Natural killer cell (primary cell): ENCODE data around the gene ODR4. TPM values are rescaled to one million over a fixed set of nuclear protein-coding genes. Genes with fewer than 3 reads are reported as not detected.
A peak's percentile ranks its signal among the peaks of the same experiment; 100 is the strongest.

ENCODE experiments used
- ATAC-seq, 3 donors: fragments of 150-1000 bp in 2 of 3; fragments of 200-7000 bp in 1 of 3; cut with Tn5 transposase; 1 replicate in 1 of 3; 2 replicates in 2 of 3; pipeline ENCODE4 v1.10.0; 2021; ENCODE audit warnings: mild to moderate bottlenecking in 2 of 3, moderate library complexity in 2 of 3
- DNase-seq, 2 donors: peaks; one replicate each; pipeline versions ENCODE4 v3.0.0 to v3.0.0-alpha.2; 2013 to 2021; ENCODE audit warnings: mixed read lengths in 1 of 2
- H3K27ac ChIP-seq: one replicate; pipeline ENCODE4 v1.5.1; 2013; ENCODE audit warnings: mild to moderate bottlenecking, low read length
- H3K27me3 ChIP-seq: one replicate; pipeline ENCODE4 v1.6.1; 2013; ENCODE audit warnings: low read length; ENCODE audit not compliant: control insufficient read depth, insufficient read depth
- H3K36me3 ChIP-seq: one replicate; pipeline ENCODE4 v1.6.1; 2013; ENCODE audit warnings: low read length; ENCODE audit not compliant: control insufficient read depth, insufficient read depth
- H3K4me1 ChIP-seq: one replicate; pipeline ENCODE4 v1.6.1; 2013; ENCODE audit warnings: low read length; ENCODE audit not compliant: control insufficient read depth, insufficient read depth
- H3K4me3 ChIP-seq: one replicate; pipeline ENCODE4 v1.5.1; 2013; ENCODE audit warnings: low read length
- H3K9me3 ChIP-seq: one replicate; pipeline ENCODE4 v1.6.1; 2013; ENCODE audit warnings: low read length; ENCODE audit not compliant: control insufficient read depth, insufficient read depth
- H3K27ac Mint-ChIP-seq, 2 donors: one replicate each; pipeline ENCODE4 v1.8.0; 2022; ENCODE audit warnings: mild to moderate bottlenecking in 2 of 2, mixed read lengths in 2 of 2, moderate library complexity in 1 of 2
- H3K27me3 Mint-ChIP-seq, 2 donors: one replicate each; pipeline ENCODE4 v1.8.0; 2022; ENCODE audit warnings: low read depth in 2 of 2, mixed read lengths in 2 of 2
- H3K36me3 Mint-ChIP-seq: one replicate; pipeline ENCODE4 v1.8.0; 2022; ENCODE audit warnings: mixed read lengths
- H3K4me1 Mint-ChIP-seq, 2 donors: one replicate each; pipeline ENCODE4 v1.8.0; 2022; ENCODE audit warnings: mixed read lengths in 2 of 2
- H3K4me3 Mint-ChIP-seq: one replicate; pipeline ENCODE4 v1.8.0; 2022; ENCODE audit warnings: mild to moderate bottlenecking, moderate library complexity, mixed read lengths
- H3K9me3 Mint-ChIP-seq, 2 donors: one replicate each; pipeline ENCODE4 v1.8.0; 2022; ENCODE audit warnings: mixed read lengths in 2 of 2
- WGBS: methylation state at CpG from one replicate; pipeline ENCODE4 v1.1.7; 2013; ENCODE audit warnings: missing lambda C conversion rate; ENCODE audit not compliant: insufficient coverage; 5-methylcytosine and 5-hydroxymethylcytosine counted together
- intact Hi-C: fragments of 100-400 bp; cut with micrococcal nuclease; formaldehyde crosslinking; loops from one replicate; pipeline ENCODE4 v1.14.2; 2022
- total RNA-seq, 4 donors: library from RNA; stranded (reverse); fragments of 120-200 nt in 1 of 4; gene quantifications; one replicate each; pipeline versions ENCODE4 v1.2.3 to v1.2.4, GENCODE V29; 2013 to 2022
- TF ChIP-seq, protein P1 (sequence below): fragments of 200-600 bp; IDR thresholded peaks from one replicate; pipeline ENCODE4 v1.8.0; 2022; ENCODE audit warnings: antibody characterized with exemption

Gene ODR4
- total RNA-seq, 3 donors from 2014 or later (not counting 1 experiment from before 2014, with no cell fraction given) = 20.3 to 24.4 (median 21.0) TPM

DNA sequence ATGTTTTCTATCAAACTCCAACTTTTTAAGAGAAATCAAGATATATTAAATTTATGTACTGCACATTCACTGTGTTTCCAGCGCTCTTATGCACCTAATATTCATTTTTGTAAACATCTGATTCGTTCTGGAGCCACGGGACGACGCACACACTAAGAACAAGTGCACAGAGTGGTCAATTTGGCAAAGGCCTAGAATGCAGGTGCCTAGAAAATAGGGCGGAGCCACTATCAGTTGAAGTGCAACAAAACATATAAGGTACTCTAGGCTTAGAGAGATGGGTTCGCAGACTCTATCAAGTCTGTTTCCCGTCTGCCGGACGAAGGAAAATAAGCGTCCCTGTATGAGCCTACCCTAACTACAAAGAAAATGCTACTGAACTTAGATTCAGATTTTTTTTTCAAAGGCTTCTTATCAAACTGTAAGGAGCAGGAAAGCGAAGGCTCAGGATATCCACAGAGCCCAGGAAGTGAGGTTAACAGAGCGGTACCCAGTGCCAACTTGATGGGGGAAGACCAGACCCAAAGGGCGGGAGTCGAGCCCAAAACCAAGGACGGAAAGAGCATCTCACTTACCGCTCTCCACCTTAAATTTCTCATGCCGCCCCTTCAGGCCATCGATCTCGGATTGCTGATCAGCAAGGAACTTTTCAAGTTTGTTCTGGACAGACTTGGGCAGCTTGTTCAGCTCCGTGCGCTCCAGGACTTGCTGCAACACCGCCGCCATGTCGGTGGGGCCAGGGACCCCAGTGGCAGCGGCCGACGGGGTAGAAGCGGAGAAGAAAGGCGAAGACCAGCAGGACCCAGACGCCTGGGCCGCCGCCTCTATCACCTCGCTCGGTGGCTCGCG lies 1.1 kb upstream of the ODR4 start:
- H3K4me3 ChIP-seq = peak overlapping the region; percentile 94
- Mint-ChIP-seq H3K4me3 (peak overlapping the region; percentile 91), H3K27me3 (no peaks in the 10 kb centered on the region), H3K27ac (peak overlapping the region; percentile 90), H3K4me1 (peaks cover 33 to 37% of the 10 kb centered on the region in 2 donors), H3K9me3 (no peaks in the 10 kb centered on the region), H3K36me3 (peaks cover 12% of the 10 kb centered on the region)
- peak overlapping the region; percentile 94 for H3K27ac ChIP-seq
- peaks cover 10% of the 10 kb centered on the region for H3K4me1 ChIP-seq
- no peaks in the 10 kb centered on the region for H3K27me3 ChIP-seq
- peak; percentile 2 to 10 (median 4) for ATAC-seq
- TF ChIP-seq, protein P1, sequence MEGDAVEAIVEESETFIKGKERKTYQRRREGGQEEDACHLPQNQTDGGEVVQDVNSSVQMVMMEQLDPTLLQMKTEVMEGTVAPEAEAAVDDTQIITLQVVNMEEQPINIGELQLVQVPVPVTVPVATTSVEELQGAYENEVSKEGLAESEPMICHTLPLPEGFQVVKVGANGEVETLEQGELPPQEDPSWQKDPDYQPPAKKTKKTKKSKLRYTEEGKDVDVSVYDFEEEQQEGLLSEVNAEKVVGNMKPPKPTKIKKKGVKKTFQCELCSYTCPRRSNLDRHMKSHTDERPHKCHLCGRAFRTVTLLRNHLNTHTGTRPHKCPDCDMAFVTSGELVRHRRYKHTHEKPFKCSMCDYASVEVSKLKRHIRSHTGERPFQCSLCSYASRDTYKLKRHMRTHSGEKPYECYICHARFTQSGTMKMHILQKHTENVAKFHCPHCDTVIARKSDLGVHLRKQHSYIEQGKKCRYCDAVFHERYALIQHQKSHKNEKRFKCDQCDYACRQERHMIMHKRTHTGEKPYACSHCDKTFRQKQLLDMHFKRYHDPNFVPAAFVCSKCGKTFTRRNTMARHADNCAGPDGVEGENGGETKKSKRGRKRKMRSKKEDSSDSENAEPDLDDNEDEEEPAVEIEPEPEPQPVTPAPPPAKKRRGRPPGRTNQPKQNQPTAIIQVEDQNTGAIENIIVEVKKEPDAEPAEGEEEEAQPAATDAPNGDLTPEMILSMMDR = no peak
- intact Hi-C loops = loop anchor here (10.0 kb wide), 2 partner anchors 1060 to 1990 kb away; partner anchors contain the start of genes C1orf21 and IVNS1ABP
- H3K36me3 ChIP-seq = peaks cover 28% of the 10 kb centered on the region
- DNase-seq = peak; percentile 16 to 69
- no peaks in the 10 kb centered on the region for H3K9me3 ChIP-seq
- 0% methylated on average over 37 of the region's 37 CpGs for WGBS

DNA sequence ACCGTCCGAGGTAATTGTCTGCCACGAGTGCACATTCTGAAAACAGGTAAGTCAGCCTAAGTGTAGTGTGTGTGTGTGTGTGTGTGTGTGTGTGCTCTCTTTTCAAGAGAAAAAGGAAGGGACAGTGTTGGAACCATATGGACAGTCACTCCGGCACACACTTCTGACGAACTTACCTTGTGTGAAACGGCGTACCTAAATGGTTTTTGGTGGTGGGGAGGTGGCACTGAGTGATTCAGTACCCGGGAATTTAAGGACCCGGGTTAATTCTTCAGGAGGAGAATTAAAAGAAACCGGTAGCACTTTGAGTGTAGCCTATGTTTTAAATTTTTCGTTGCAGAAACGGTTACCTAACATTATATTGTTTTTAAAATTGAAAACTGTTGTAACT lies 286 bp downstream of the ODR4 start:
- peak overlapping the region; percentile 94 for H3K4me3 ChIP-seq
- peaks cover 30 to 37% of the 10 kb centered on the region in 2 donors for H3K4me1 Mint-ChIP-seq
- no peaks in the 10 kb centered on the region for H3K9me3 Mint-ChIP-seq
- no peaks in the 10 kb centered on the region for H3K27me3 ChIP-seq
- DNase-seq = no peak
- no peaks in the 10 kb centered on the region for H3K27me3 Mint-ChIP-seq
- peaks cover 2% of the 10 kb centered on the region for H3K36me3 Mint-ChIP-seq
- H3K27ac Mint-ChIP-seq = peak overlapping the region; percentile 90
- intact Hi-C loops = loop anchor here (10.0 kb wide), 2 partner anchors 1061 to 1991 kb away; partner anchors contain the start of genes C1orf21 and IVNS1ABP
- no peaks in the 10 kb centered on the region for H3K9me3 ChIP-seq
- peaks cover 10% of the 10 kb centered on the region for H3K4me1 ChIP-seq
- WGBS = 0% methylated on average over 12 of the region's 12 CpGs
- peak overlapping the region; percentile 94 for H3K27ac ChIP-seq
- ATAC-seq = peak in 2 of 3 donors; percentile 0 to 7
- H3K4me3 Mint-ChIP-seq = peak overlapping the region; percentile 91
- peaks cover 22% of the 10 kb centered on the region for H3K36me3 ChIP-seq
- TF ChIP-seq, protein P1 = no peak

DNA sequence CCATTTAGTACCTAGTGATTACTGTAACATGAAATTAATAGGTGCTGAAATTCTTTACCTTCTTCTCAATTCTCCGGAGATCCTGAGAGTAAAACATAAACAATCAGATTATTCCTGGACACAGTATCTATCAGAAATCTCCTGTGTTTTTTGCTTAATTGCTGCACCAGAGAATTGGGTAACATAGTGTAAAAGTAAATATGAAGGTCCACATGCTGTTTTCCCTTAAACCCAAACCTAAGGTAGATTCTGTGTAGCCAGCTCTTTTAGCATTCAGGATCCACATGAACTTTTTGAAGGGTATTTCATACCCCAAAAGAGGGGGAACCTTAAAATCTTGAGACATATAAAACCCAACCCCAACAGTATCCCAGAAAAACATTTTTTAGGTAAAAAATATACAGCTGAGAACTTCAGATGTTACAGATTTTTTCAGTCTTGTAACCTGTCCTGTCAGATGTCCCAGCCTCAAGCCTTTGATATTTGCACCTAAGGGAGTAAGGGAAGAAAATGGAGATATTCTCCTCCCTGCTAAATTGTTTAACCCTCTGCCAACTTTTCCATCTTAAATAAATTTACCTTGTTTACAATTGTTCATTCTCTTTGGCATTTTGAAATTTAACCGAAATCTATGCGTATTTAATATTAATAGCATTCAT lies 11.2 kb downstream of the ODR4 start:
- Histone ChIP-seq H3K27me3 (no peaks in the 10 kb centered on the region), H3K27ac (no peak overlapping the region), H3K4me1 (no peaks in the 10 kb centered on the region), H3K36me3 (peaks cover 60% of the 10 kb centered on the region), H3K9me3 (no peaks in the 10 kb centered on the region), H3K4me3 (no peak overlapping the region)
- no peak for DNase-seq
- TF ChIP-seq, protein P1 = no peak
- H3K4me3 Mint-ChIP-seq = no peak overlapping the region
- no peaks in the 10 kb centered on the region for H3K27me3 Mint-ChIP-seq
- H3K9me3 Mint-ChIP-seq = no peaks in the 10 kb centered on the region
- ATAC-seq = no peak
- intact Hi-C loops = no loop called here
- no CpG with 5 or more reads among the region's 3 CpGs for WGBS
- H3K4me1 Mint-ChIP-seq = no peaks in the 10 kb centered on the region
- H3K27ac Mint-ChIP-seq = no peak overlapping the region
- peaks cover 14% of the 10 kb centered on the region for H3K36me3 Mint-ChIP-seq
